Fibroblast of upper back skin (primary cell): ENCODE data around the gene SDHAF3.
"Not testable (repeated sequence)": the region's sequence is repeated elsewhere in the genome, so short reads cannot be mapped to it uniquely, and the experiment has no call there.

Experiments used
- DNase-seq: peaks from one replicate; pipeline ENCODE4 v3.0.0-alpha.2; 2013

The SDHAF3 gene

DNA sequence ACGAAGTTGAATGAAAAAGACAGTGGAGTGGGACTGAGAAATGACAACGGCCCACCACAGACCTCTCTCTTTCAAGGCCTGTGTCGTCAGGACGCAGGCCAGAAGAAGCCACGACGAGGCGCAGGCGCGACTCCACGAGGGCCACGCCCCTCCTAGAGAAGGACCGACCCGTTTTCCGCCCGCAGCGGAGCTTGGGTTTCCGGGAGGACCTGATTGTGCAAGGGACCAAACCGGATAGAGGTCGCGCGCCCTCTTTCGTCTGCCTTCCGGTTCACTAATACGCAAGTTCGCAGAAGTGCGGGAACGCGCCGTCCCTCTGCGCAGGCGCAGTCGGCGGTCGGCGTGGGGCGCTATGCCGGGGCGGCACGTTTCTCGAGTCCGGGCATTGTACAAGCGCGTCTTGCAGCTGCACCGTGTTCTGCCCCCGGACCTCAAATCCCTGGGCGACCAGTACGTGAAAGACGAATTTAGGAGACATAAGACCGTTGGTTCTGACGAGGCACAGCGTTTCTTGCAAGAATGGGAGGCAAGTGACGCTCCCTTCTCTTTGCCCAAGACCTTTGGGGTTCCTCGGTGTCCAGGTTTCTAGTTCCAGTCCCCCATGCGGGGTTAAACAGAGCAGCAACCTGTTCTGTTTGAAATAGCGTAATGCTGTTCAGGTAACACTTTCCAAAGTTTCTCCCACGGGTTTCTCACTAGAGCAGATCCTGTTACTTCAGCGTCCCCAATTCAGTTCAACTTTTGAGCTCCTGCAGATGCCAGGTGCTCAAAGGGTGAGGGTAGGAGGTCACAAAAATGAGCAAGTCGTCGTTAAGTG lies at the start of gene SDHAF3:
TSS of gene SDHAF3 (plus strand) at position 327 of the 817 bp plus-strand sequence. CDS start at position 353, 26 bp downstream.
- peak; percentile 99 for DNase-seq

DNA sequence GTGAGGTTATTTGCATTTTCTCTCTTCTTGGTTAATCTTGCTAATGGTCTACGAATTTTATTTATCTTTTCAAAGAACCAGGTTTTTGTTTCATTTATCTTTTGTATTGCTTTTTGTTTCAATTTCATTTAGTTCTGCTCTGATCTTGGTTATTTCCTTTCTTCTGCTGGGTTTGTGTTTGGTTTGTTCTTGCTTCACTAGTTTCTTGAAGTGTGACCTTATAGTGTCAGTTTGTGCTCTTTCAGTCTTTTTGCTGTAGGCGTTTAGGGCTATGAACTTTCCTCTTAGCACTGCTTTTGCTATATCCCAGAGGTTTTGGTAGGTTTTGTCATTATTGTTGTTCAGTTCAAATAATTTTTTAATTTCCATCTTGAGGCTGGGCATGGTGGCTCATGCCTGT lies 45.5 kb upstream of the SDHAF3 start:
- not testable (repeated sequence) for DNase-seq

DNA sequence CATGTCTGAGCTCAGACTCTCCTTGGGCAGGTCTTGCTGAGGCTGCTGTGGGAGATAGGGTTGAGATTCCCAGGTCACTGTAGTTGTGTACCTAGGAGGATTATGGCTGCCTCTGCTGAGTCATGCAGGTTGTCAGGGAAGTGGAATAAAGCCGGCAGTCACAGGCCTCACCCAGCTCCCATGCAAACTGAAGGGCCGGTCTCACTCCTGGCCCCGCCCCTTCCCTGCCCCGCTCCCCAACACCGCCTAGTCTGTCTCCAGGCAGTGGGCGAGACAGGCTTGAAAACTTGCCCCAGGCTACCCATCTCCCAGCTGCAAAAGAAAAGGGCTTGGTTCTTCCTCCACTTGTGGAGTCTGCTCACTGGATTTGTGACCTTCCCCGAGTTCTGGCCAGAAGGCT lies 41.6 kb upstream of the SDHAF3 start:
- no peak for DNase-seq

DNA sequence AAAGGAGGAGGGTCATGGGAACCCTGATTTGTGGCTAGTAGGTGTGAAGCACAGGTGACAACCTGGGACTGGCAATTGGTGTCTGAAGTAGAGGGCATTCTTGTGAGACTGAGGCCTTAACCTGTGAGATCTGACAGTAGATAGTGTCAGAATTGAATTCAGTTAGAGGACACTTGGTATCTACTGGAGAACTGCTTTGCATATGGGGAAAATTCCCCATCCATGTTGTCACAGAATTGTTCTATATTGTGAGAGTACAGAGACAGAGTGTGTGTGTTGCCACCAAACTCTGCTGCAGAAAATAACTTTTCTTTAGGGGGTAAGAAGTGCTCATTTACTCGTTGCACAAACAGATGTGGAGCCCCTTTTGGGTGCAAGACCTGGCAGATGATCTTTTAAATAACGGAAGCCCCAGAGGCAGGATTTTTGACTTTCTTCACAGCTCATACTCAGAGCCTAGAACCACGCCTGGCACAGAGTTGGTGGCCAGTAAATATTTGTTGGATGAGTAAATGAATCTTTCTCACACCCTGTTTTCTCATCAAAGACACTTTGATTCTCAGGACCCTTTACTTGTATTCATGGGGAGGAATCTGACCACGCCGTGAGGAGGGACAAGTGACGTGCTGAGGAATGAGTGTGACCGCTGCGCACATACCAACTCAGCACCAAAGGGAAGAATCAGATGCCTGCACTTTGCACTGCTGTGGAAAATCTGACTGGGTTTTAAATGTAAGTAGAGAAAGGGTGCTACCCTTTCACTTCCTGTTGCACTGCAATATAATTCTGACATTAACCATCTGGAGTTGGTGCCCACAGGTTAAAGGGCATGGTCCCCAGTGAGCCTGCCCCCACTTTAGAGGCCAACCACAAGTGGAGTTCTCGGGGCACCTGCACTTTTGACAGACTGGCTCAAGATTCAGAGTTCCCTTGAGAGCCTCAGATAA lies 39.2 kb upstream of the SDHAF3 start:
- no peak for DNase-seq

- DNase-seq, result no peak
Observed at GRCh38 chr7:97079300-97079699, 38.2 kb upstream of the SDHAF3 start.

- DNase-seq, result no peak
Observed at GRCh38 chr7:97081521-97082300, 35.8 kb upstream of the SDHAF3 start.

DNA sequence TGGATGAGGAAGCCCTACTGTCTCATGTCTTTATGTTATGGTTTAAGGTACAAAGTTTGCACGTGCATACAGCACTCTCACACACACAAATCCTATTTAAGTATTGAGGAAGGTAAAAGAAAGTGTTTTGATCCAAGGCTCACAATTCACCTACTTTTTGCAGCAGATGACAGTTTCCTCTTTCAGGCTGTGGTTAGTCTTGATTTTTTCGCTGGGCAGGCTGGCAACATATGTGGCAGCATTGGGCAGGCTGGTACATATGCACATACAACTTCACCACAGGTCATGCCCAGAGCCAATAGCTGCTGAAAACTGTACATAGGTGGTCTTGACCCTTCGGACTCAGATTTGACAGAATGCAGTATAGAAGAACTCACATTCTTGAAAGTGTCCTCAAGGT lies 29.1 kb upstream of the SDHAF3 start:
- DNase-seq, result no peak

DNA sequence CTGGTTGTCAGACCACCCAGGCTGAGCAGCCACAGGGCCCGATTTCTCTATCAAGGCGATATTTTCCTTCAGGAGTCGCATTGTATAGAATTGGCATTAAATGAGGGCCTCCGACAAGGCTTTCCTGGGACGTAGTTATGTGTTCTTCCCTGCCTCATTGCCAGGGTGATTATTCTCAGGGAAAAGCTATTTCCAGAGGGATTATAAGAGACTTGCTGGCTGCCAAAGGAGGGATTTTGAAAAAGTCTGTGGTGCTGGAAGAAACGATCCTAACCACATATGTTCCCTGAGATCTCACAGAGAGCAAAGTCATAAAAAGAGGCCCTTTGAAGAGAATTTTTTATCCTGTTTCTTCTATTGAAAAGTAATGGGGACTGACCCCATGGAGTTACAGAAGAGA lies 27.7 kb upstream of the SDHAF3 start:
- no peak for DNase-seq

GRCh38 chr7:97090761-97091353 lies 26.6 kb upstream of the SDHAF3 start:
- no peak for DNase-seq

- DNase-seq, result no peak
Observed at GRCh38 chr7:97094284-97094930, 23.1 kb upstream of the SDHAF3 start.

- no peak for DNase-seq
Observed at GRCh38 chr7:97096037-97096436, 21.5 kb upstream of the SDHAF3 start.

DNA sequence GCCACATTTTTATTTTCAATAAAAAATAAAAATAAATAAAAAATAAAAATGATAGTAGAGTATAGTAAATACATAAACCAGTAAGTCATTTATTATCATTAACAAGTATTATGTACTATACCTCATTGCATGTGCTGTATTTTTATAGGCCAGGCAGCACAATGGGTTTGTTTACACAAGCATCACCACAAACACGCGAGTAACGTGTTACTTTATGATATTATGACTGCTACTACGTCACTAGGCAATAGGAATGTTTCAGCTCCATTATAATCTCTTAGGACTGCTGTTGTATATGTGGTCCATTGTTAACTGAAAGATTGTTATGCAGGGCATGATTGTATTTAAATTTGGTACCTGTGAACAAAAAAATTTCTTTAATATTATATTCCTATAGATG lies 20.8 kb upstream of the SDHAF3 start:
- DNase-seq, result no peak

GRCh38 chr7:97104719-97105238 lies 12.7 kb upstream of the SDHAF3 start:
- DNase-seq, result peak; percentile 62

DNA sequence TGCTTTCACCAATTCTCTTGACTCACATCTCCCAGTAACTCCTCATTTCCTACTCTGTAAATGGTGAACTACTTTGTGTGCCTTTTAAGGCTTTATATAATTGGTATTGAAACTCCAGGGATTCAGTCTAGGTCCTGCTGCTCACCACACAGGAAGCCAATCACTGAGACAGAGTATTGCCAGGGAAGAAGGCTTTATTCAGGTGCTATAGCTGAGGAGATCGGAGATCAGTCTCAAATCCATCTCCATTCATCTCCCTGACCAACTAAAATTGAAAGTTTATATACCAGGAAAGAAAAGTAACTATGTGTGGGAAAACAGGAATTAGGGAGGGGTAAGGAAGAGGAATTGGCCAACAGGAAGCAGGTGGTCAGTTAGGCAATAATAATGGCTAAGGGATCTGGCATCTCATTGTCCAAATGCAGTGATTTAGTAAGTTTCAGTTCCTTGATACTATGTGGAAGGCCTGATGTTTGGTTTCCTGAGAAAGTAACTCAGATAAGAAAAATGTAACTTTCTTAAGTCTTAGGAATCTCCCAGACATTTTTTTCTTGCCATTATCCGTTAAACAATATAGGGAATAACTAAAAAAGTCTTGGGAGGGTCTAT lies 10.2 kb upstream of the SDHAF3 start:
- no peak for DNase-seq

DNA sequence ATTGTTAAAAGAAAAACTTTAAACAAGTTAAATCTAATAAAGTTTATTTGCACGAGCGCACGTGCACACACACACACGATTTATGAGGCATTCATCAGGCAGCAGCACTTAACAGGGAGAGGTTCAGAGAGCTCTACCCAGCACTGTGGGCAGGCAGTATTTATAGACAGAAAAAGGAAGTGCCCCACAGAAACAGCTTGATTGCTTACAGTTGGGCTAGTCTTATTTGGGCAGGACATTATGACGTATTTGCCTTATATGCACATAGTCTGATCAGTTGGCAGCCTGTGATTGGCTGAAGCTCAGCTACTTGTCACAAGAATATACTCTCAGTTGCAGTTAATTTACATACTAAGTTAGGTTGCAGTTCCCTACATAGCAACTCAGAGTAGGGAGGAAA lies 1.2 kb upstream of the SDHAF3 start:
- DNase-seq, result no peak

DNA sequence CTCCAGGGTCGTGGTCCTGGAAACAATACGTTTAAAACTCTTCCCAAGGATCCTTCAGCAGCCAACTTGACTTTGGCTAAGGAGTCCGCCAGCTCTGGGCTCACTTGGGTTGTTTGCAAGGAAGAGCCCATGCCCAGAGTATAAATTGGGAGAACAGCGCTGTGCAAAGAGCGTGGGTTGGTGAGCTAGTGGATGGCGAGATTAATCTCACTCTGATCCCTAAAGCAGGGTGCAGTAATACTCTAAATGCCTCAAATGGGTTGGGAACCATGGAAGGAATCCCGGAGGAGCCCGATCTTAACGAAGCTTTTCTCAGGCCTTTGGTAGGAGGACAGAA lies 495 bp upstream of the SDHAF3 start:
- DNase-seq, result no peak

DNA sequence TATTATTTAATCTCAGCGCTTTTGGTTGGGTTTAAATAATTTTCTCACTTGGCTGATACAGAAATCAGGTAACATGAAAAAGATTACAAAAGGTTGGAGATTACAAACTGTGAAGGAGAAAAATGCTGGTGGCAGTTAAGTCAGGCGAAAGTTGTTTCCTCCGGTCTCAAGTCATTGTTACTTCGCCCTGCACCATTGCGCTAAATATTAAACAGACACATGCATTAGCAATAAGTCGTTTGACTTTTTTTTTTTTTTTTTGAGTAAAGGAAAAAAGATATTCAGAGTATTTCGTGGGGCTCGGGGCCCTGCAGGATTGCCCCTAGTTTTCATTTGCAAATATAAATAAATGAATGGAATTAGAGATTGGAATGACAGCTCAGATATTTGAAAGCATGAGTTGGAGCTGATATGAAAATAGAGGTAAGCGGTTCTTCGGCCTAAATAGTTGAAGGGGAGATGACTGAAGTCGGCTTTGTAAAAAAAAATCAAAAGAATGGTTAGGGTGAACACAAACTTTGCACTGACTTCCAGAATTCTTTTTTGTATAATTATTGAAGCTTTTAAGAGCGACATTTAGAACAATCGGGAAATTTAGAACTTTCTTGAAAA lies 914 bp downstream of the SDHAF3 start:
- DNase-seq, result no peak

GRCh38 chr7:97119747-97120146 lies 2.2 kb downstream of the SDHAF3 start:
- no peak for DNase-seq

GRCh38 chr7:97120713-97121457 lies 3.4 kb downstream of the SDHAF3 start:
- no peak for DNase-seq

GRCh38 chr7:97123115-97123514 lies 5.6 kb downstream of the SDHAF3 start:
- not testable (repeated sequence) for DNase-seq
